HG03066 (cell line): ENCODE measurements around the gene KLHDC7B.
A peak's percentile ranks its signal among the peaks of the same experiment; 100 is the strongest.

Experiments used
- ATAC-seq: cut with Tn5 transposase; IDR thresholded peaks from one replicate; pipeline ENCODE4 v1.9.1; 2021; ENCODE audit warnings: low read depth; ENCODE audit not compliant: unreplicated experiment

Gene KLHDC7B

GRCh38 chr22:50569896-50570535 is 24.3 kb downstream of the KLHDC7B start:
- ATAC-seq: no peak

DNA sequence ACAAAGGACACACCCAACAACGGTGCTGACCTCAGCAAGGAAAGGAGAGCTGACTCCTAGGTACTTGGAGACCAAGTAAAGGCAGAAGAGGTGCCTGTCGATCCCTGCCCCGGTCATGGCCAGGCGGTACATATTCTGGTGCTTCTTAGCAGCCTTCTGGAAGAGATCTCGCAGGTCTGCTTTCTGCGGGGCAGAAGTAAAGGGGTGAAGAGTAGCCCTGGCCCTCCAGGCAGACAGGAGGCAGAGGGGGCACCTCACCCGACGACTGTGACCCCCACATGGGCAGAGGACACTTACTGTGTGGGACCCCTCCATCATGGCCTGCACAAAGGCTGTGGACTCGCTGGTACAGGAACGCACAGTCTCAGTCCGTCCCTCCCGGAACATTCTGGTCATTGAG is 25.2 kb downstream of the KLHDC7B start:
- no peak for ATAC-seq

DNA sequence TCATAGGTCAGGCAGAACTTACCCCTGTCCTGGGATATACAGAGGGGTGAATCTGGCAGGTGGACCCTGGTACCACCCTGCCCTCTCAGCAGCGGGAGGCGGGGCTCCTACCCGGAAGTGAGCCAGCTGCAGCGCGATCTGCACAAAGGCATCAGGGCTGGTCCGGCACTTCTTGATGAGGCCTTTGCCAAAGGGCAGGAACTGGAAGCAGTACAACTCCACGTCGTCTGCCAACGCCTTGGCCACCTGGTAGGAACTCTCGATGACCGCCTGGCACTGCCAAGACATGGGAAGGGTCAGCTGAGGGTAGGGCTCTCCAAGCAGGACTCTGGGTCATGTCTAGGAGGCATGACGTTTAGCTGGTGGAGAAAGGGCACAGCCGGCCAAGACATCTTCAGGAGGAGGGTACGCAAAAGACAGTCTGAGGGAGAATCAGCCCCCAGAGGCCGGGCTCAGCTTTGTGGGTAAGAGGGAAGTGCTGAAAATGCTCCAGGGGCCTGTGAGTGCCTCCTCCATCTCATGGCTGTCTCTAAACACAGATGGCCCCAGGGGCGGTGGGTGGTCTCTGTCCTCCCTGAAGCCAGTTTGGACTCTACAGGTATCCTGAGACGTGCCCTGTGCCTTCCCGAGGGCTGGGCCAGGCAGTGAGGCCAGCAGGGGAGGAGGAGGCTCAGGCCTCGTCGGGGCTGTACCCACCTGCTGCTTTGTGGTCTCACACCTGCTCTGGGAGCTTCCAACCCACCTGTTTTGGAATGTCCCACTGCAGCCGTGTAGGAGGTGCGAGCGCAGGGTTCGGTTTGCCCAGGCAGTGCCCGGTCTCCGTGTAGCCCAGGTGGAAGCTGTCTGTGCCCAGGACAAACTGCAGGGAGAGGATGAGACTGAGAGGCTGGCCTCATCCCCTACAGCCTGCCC is 25.8 kb downstream of the KLHDC7B start:
- ATAC-seq: no peak

DNA sequence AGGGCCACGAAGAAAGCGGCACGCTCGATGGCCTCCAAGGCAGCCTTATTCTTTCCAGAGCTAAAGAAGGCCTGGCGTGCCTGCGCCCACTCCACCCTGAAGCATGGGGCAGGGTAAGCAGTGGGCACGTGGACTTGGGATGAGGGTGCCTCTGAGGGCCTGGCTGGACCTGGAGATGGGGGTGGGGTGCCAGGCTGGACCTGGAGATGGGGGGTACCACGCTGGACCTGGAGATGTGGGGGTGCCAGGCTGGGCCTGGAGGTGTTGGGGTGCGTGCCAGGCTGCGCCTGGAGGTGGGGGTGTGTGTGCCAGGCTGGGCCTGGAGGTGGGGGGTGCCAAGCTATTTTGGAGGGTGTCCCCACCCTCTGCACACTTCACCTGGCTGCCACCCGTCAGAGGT is 27.3 kb downstream of the KLHDC7B start:
- ATAC-seq: no peak

- no peak for ATAC-seq
Observed at GRCh38 chr22:50573491-50574382, 28.0 kb downstream of the KLHDC7B start.

DNA sequence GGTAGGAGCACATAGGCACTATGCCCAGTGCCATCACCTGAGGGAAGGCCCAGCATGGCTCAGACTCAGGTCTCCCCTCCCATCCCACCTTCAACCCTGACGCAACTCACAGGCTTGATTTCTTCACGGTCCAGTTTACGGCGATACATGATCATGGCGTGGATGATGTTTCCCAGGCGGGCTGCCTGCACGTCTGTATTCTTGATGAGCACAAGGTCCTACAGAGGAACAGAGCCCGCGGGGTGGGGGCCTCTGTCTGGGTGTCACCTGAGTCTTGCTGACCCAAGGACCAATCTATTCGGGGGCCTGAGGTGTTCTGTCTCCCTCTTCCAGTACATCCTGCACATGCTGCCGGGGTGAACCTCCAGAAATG is 28.7 kb downstream of the KLHDC7B start:
- ATAC-seq: no peak

- no peak for ATAC-seq
Observed at GRCh38 chr22:50575426-50575941, 29.8 kb downstream of the KLHDC7B start.

GRCh38 chr22:50576070-50576469 is 30.4 kb downstream of the KLHDC7B start:
- ATAC-seq: no peak

DNA sequence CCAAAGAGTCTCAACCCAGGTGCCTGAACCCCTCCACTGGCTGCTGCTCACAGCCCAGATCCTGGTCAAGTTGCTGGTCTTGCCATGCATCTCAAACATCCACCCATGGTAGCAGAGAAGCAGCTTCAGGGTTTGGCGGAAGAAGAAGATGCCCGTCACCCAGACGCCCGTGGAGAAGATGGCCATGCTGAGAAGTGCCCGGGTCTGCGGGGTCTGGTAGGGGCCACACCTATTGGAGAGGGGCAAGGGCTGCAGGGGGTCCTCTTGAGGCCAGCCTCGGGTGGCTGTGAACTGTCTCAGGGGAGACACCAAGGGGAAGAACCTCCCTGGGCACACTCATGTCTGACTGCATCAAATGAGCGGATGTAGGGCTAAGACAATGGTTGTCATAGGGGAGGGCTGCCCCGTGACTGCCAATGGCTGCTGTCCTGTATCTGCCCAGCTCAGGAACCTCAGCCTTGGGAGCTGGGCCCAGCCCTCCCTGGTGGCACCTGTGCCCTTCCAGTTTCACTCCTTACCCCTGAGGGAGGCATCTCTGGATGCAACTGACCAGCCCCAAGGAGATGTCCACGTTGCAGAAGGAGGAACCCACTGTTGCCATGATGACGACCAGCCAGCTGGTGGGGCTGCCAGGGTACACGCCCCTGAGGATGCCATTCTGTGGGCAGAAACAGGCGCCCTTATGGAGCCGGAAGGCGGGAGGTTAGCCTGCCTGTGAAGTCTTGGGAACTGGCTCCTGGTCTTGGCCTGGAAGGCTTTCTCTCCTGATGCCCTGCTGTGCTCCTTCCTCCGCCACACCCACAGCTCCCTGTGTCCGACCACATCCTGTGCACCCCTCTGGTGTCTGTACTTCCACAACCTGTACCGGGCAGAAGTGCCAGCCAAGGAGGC is 31.4 kb downstream of the KLHDC7B start:
- ATAC-seq: no peak

DNA sequence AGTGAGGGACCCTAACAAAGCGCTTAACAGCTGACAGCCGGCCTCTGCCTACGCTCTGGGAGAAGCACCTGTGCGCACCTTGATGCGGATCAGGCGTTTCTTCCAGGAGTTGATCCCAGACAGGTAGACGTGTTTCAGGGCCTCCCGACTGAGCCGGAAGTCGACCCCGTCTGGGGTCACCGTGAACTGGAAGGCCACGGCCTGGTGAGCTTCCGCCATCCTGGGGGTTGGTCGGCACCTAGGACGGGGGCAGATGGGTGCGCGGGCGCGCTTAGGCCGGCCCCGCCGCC is 31.9 kb downstream of the KLHDC7B start:
- no peak for ATAC-seq

GRCh38 chr22:50577987-50578775 is 32.5 kb downstream of the KLHDC7B start, which contains the start of gene CPT1B:
TSS of gene CPT1B (minus strand) at chr22:50578427. CDS start at chr22:50577915, 512 bp downstream.
- no peak for ATAC-seq

DNA sequence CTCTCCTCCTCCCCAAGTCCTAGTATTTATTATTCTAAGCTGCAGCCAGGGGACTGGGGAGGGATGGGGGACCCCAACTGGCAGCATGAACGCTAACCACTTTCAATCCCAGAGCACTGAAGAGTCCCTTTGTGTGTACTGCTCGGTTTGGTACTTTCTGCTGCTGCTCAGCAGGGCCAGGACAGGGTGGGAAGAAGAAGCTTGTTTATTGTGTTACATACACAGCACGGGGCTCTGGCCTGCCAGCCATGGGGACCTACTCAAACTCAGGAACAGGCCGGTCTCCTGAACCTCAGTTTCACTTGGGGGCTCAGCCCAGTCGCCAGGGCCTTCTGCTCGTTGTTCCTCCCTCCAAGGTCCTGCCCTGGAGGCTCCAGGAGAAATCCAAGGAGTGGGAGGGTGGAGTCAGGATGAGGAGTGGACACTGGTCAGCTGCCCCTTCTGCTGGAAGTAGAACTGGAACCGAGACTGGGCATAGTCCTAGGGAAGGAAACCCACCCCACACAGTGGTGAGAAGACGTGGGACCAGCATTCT is 33.1 kb downstream of the KLHDC7B start:
- no peak for ATAC-seq

DNA sequence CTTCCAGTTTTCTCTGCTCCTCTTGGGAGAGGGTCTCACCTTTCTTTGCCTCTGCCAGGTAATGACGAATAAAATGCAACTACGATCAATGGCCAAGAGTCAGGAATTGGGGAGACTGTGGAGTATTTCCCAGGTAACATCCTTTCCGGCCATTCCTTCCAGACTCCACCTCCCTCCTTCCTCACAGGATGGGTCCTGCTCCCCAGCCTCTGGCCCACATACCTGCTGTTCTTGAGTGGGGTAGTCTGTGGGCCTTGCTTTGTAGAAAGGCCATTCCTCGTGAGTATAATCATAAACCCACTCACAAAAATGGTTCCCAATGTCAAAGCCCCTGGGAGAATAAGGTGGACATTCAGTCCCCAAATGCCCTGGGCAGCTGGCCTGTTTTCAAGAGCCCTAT is 34.1 kb downstream of the KLHDC7B start:
- no peak for ATAC-seq

DNA sequence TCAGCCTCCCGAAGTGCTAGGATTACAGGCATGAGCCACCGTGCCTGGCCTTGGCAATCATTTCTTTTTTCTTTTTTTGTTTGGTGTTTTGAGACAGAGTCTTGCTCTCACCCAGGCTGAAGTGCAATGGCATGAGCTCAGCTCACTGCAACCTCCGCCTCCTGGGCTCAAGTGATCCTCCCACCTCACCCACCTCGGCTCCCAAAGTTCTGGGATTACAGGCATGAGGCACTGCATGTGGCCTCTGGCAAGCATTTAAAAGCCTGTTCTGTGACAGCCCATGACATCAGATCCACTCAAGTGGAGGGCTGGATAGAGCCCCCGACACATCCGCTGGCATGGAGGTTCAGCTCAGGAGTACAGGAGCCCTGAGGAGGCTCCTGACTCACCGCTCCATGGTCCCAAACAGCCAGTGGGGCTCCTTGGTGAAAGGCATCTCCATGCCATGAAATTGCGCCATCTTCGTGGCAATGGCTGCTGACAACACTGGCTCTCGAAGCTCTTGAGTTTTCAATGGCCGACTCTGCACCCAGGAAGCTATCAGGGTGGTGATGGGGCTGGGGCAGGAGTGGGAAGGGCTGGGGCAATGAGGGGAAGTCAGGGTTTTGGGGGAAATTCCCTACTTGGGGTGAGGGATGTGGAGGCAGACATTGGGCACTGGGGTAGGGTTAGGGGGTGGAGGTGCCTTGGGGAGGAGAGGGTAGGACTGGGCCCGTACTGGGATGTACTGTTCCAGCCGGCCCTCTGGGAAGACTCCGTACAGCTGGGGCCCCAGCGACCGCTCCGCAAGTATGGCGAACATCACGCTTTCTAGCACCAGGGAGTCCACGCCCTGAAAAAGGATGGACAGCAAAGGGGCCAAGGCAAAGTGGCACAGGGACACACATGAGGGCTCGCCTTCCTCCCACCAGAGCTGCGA is 35.6 kb downstream of the KLHDC7B start:
- no peak for ATAC-seq

DNA sequence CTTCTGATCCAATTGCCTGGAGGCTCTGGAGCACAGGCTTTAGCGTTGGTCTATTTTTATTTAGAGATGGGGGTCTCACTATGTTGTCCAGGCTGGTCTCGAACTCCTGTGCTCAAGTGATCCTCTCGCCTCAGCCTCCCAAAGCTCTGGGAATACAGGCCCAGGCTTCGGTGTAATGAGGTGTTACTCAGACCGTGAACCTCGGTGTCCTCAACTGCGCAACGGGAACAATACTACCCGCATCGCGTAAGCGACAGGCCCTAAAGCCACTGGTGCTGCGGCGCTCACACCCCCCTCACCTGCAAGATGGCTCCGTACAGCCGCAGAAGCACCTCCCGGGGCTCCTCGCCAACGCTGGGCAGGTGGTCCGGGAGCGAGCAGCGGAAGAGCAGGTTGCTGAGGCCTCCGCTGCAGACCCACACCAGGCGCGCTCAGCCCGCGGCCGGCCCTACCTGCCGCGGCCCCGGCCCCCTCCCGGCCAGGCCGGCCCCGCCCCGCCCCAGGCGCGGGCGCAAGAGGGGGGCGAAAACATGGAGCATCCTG is 36.3 kb downstream of the KLHDC7B start:
- ATAC-seq: no peak

- peak; percentile 86 for ATAC-seq
Observed at GRCh38 chr22:50582493-50583293, 37.0 kb downstream of the KLHDC7B start, which contains the start of gene CHKB. TSS of gene CHKB (minus strand) at chr22:50582849. CDS start at chr22:50582781, 68 bp downstream.
